ENCODE measurements around the gene SLC25A51. TPM values are rescaled to one million over a fixed set of nuclear protein-coding genes. Genes with fewer than 3 reads are reported as not detected.

SLC25A51 gene
- total RNA-seq, 1 experiment from 2014 or later = 40.8 TPM

DNA sequence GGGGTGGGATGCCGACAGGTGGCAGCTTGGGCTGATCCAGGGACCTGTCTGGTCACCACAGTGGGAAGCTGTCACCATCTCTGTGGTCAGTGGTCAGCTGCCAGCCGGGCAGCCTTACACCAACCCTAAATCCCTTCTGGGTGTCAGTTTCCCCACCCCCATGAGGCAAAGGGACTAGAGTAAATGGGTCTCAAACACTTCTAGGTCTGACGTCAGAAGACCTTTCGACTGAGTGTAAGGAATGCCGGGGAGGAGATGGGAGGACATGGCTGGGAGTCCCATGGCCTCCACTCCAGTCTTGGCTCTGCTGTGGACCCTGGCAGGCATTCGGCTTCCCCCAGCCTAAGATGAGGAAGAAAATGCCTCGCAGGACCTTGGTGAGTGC lies 40.3 kb upstream of the SLC25A51 start:
- Histone ChIP-seq H3K4me1 (ENCODE audit: insufficient read depth, low read length, poor library complexity, severe bottlenecking) (no peaks in the 10 kb centered on the region), H3K36me3 (ENCODE audit: insufficient read depth, low read length, poor library complexity, severe bottlenecking) (peaks cover 5% of the 10 kb centered on the region)

DNA sequence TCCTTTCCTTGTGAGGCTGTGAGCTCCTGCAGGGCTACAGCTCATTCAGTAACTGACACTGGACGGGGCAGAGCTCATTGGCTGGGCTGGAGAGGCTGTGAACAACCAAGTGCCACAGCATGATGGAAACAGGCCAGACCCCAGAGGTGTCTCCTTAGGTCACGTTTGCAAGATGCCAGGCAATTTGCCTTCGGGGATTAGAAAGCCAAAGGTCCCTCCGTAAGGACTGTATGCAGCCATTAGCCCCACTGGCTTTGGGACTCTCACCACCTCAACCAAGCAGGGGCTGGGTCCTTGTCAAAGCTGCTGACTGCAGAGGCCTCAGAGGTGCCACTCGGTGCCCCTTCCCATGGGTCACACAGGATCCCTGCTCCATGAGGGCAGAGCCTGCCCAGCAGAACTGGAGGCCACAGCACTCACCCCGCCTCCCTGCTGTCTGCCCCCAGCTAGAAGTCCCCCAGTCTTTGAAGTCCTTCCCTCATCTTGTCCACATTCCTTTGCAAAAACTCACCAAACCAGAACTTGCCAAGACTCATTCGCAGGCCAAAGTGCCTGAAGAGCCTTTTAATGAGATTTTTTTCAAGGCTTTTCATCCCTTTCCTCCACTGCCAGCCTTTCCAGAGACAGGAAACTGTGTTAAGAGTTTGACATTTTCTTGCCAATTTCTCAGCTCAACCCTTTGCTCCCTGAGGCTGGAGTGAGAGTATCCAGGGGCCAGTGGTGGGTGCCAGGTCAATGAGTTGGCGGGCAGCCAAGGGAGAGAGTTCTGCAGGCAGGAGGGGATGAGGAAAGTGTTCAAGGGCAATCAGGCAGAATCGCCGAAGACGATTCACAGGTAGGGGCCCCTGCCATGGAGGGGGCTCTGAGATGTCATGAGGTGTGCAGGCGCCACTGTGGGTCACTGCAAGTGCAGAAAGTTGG lies 39.7 kb upstream of the SLC25A51 start:
- CTCF ChIA-PET = no interaction called here
- intact Hi-C loops (cut with micrococcal nuclease; ENCODE audit: unreplicated experiment) = no loop called here
- Histone ChIP-seq H3K27ac (ENCODE audit: low read depth, low read length, poor library complexity, severe bottlenecking) (no peak overlapping the region), H3K4me1 (ENCODE audit: insufficient read depth, low read length, poor library complexity, severe bottlenecking) (peaks cover 5% of the 10 kb centered on the region), H3K9me3 (ENCODE audit: low read depth, low read length, poor library complexity, severe bottlenecking) (no peaks in the 10 kb centered on the region), H3K27me3 (replicated peaks; ENCODE audit: insufficient read depth, low read depth, low read length, poor library complexity) (no peaks in the 10 kb centered on the region), H3K36me3 (ENCODE audit: insufficient read depth, low read length, poor library complexity, severe bottlenecking) (peaks cover 5% of the 10 kb centered on the region), H3K4me3 (ENCODE audit: low read depth, low read length, poor library complexity, severe bottlenecking) (no peak overlapping the region)
- TF ChIP-seq EZH2 (IDR thresholded peaks at IDR 0.05; ENCODE audit: borderline replicate concordance, low read depth, low read length, poor library complexity, severe bottlenecking) = no peak
- TF ChIP-seq, protein P1, sequence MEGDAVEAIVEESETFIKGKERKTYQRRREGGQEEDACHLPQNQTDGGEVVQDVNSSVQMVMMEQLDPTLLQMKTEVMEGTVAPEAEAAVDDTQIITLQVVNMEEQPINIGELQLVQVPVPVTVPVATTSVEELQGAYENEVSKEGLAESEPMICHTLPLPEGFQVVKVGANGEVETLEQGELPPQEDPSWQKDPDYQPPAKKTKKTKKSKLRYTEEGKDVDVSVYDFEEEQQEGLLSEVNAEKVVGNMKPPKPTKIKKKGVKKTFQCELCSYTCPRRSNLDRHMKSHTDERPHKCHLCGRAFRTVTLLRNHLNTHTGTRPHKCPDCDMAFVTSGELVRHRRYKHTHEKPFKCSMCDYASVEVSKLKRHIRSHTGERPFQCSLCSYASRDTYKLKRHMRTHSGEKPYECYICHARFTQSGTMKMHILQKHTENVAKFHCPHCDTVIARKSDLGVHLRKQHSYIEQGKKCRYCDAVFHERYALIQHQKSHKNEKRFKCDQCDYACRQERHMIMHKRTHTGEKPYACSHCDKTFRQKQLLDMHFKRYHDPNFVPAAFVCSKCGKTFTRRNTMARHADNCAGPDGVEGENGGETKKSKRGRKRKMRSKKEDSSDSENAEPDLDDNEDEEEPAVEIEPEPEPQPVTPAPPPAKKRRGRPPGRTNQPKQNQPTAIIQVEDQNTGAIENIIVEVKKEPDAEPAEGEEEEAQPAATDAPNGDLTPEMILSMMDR (conservative IDR thresholded peaks at IDR 0.05; ENCODE audit: low read depth, low read length) = no peak
- POLR2A ChIA-PET (ENCODE audit: low non-redundant PET) = no interaction called here
- BruUV-seq (replicated peaks) = no TSS peak
- DNase-seq (ENCODE audit: low spot score) = peak; percentile 32

More for the DNA sequence above, 40.3 kb upstream of the SLC25A51 start:
- Histone ChIP-seq H3K27ac (ENCODE audit: low read depth, low read length, poor library complexity, severe bottlenecking) (no peak overlapping the region), H3K27me3 (replicated peaks; ENCODE audit: insufficient read depth, low read depth, low read length, poor library complexity) (no peaks in the 10 kb centered on the region), H3K4me3 (ENCODE audit: low read depth, low read length, poor library complexity, severe bottlenecking) (no peak overlapping the region), H3K9me3 (ENCODE audit: low read depth, low read length, poor library complexity, severe bottlenecking) (no peaks in the 10 kb centered on the region)
- TF ChIP-seq, protein P1 (conservative IDR thresholded peaks at IDR 0.05; ENCODE audit: low read depth, low read length) = no peak
- TF ChIP-seq EZH2 (IDR thresholded peaks at IDR 0.05; ENCODE audit: borderline replicate concordance, low read depth, low read length, poor library complexity, severe bottlenecking) = no peak
- ChIA-PET POLR2A (ENCODE audit: low non-redundant PET) (no interaction called here), CTCF (no interaction called here)
- no peak for DNase-seq (ENCODE audit: low spot score)
- intact Hi-C loops (cut with micrococcal nuclease; ENCODE audit: unreplicated experiment) = no loop called here
- no TSS peak for BruUV-seq (replicated peaks)

DNA sequence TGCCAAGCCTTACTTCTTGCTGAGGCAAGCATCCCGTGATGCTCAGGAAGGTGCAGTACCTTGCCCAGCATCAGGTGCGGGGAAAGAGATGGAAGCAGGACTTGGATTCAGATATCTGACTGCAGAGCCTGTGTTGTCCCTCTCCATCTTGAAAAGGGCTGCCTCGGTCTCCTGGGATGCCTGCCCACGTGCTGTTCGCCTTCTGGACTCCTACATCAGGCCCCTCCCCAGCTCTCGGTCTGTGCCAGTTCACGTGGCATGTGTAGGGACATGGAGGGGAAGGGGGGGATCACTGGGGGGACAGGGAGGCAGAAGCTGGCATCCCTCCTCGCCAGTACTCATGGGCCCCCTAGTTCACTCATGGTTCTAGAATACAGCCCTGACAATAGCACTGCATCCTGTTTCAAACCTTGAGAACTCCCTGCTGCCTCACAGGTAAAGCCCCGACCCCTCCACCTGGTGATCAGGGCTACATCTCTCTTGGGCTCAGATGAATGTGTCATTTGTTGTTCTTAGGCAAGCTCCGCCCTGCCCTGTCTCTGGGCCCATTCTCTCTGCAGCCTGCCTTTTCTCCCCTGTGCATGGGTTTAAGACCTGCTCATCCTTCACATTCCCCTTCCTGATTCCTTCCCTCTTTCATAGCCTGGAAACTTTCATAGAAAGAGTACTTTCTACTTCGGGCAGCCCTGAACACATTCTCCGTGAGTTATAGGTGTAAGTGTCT lies 38.9 kb upstream of the SLC25A51 start:
- TF ChIP-seq, protein P1 (conservative IDR thresholded peaks at IDR 0.05; ENCODE audit: low read depth, low read length) = no peak
- no peak for TF ChIP-seq EZH2 (IDR thresholded peaks at IDR 0.05; ENCODE audit: borderline replicate concordance, low read depth, low read length, poor library complexity, severe bottlenecking)
- H3K4me3 ChIP-seq (ENCODE audit: low read depth, low read length, poor library complexity, severe bottlenecking) = no peak overlapping the region
- intact Hi-C loops (cut with micrococcal nuclease; ENCODE audit: unreplicated experiment) = no loop called here
- no peaks in the 10 kb centered on the region for H3K27me3 ChIP-seq (replicated peaks; ENCODE audit: insufficient read depth, low read depth, low read length, poor library complexity)
- BruUV-seq (replicated peaks) = no TSS peak
- ChIA-PET CTCF (no interaction called here), POLR2A (ENCODE audit: low non-redundant PET) (no interaction called here)
- H3K27ac ChIP-seq (ENCODE audit: low read depth, low read length, poor library complexity, severe bottlenecking) = no peak overlapping the region
- H3K4me1 ChIP-seq (ENCODE audit: insufficient read depth, low read length, poor library complexity, severe bottlenecking) = peaks cover 13% of the 10 kb centered on the region
- no peaks in the 10 kb centered on the region for H3K9me3 ChIP-seq (ENCODE audit: low read depth, low read length, poor library complexity, severe bottlenecking)
- peaks cover under 1% of the 10 kb centered on the region for H3K36me3 ChIP-seq (ENCODE audit: insufficient read depth, low read length, poor library complexity, severe bottlenecking)
- DNase-seq (ENCODE audit: low spot score) = no peak

Measured in A673 (cell line).